HCT116 (cell line): Measurements from ENCODE around the gene DNAJC4.

Source experiments
- ATF3 ChIP-seq: IDR thresholded peaks from 2 replicates; pipeline ENCODE4 v1.6.1; 2012
- CBX3 ChIP-seq: IDR thresholded peaks from 2 replicates; pipeline ENCODE4 v1.6.1; 2012; ENCODE audit warnings: low read depth
- CTCF ChIP-seq, 3 experiments: fragments of 200-600 bp in 1 of 3; sonication (generic) in 1 of 3; IDR thresholded peaks in 2 of 3; conservative IDR thresholded peaks in 1 of 3; 2 replicates each; pipeline ENCODE4 v1.5.1; 2012 to 2017; ENCODE audit warnings: low read depth in 2 of 3, low read length in 2 of 3, antibody characterized with exemption in 1 of 3, borderline replicate concordance in 1 of 3, control low read depth in 1 of 3, mild to moderate bottlenecking in 1 of 3, mixed read lengths in 1 of 3, mixed run types in 1 of 3, moderate library complexity in 1 of 3; ENCODE audit not compliant: insufficient read depth in 1 of 3
- EZH2 ChIP-seq: fragments of 200-600 bp; sonication (generic); IDR thresholded peaks from 2 replicates; pipeline ENCODE4 v1.6.1; 2017; ENCODE audit warnings: antibody characterized with exemption, mixed run types
- EZH2phosphoT487 ChIP-seq: fragments of 200-600 bp; IDR thresholded peaks from 2 replicates; pipeline ENCODE4 v1.6.1; 2018; ENCODE audit warnings: antibody characterized with exemption, borderline replicate concordance
- JUND ChIP-seq: IDR thresholded peaks from 2 replicates; pipeline ENCODE4 v1.6.1; 2012
- MAX ChIP-seq: IDR thresholded peaks from 2 replicates; pipeline ENCODE4 v1.6.1; 2012
- POLR2A ChIP-seq: IDR thresholded peaks from 2 replicates; pipeline ENCODE4 v1.7.0; 2011; ENCODE audit warnings: borderline replicate concordance; ENCODE audit not compliant: insufficient read depth, insufficient read length; ENCODE audit errors: extremely low read depth
- POLR2AphosphoS5 ChIP-seq: IDR thresholded peaks from 2 replicates; pipeline ENCODE4 v1.6.1; 2011; ENCODE audit warnings: mild to moderate bottlenecking, low read depth, low read length, moderate library complexity
- RAD21 ChIP-seq: IDR thresholded peaks from 2 replicates; pipeline ENCODE4 v1.6.1; 2012; ENCODE audit warnings: low read depth, mild to moderate bottlenecking
- REST ChIP-seq: IDR thresholded peaks from 2 replicates; pipeline ENCODE4 v1.6.1; 2012; ENCODE audit warnings: low read depth
- SP1 ChIP-seq: IDR thresholded peaks from 2 replicates; pipeline ENCODE4 v1.6.1; 2012; ENCODE audit warnings: low read depth
- TCF7L2 ChIP-seq: IDR thresholded peaks from 2 replicates; pipeline ENCODE4 v1.7.0; 2011; ENCODE audit warnings: borderline replicate concordance, inconsistent platforms; ENCODE audit not compliant: insufficient read depth, insufficient read length; ENCODE audit errors: extremely low read depth
- YY1 ChIP-seq: IDR thresholded peaks from 2 replicates; pipeline ENCODE4 v1.6.1; 2011; ENCODE audit warnings: low read length, low read depth, moderate library complexity, mild to moderate bottlenecking; ENCODE audit not compliant: insufficient replicate concordance; ENCODE audit errors: extremely low read depth

GRCh38 chr11:64276653-64277431 is 46.5 kb downstream of the DNAJC4 start:
- TF ChIP-seq CTCF (IDR thresholded peaks at IDR 0.05 in 2 of 3, conservative IDR thresholded peaks at IDR 0.05 in 1 of 3; ENCODE audit: borderline replicate concordance in 1 of 3, insufficient read depth in 1 of 3, low read depth in 2 of 3, low read length in 2 of 3), result no peak
- no peak for TF ChIP-seq YY1
- no peak for TF ChIP-seq POLR2AphosphoS5
- TF ChIP-seq EZH2, result no peak
- no peak for TF ChIP-seq POLR2A
- no peak for TF ChIP-seq SP1
- no peak for TF ChIP-seq RAD21
- no peak for TF ChIP-seq CBX3
- no peak for TF ChIP-seq MAX
- no peak for TF ChIP-seq EZH2phosphoT487
- TF ChIP-seq JUND, result no peak
- TF ChIP-seq REST, result no peak
- TF ChIP-seq TCF7L2, result no peak
- TF ChIP-seq ATF3, result no peak
